ENCODE measurements around the gene KRT14.

DNA sequence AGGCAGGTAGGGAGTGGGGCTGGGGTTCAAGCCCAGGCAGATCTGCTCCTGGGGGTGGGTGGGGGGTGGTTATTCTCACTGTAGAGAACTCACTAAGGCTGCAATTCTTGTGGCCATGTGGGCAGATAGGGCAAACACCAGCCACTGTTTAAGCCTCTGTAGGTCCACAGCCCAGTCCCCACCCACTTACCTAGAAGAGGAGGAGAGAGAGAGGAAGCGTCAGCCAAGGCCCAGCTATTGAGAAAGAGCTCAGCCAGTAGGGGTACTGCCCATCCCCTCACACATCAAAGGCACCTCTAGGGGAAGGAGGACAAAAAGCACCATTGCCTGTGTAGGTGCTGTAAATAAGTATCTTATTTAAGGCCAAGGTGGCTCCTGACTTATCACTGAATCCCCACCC, 13.0 kb upstream of the KRT14 start:
- TF ChIP-seq, protein P1, sequence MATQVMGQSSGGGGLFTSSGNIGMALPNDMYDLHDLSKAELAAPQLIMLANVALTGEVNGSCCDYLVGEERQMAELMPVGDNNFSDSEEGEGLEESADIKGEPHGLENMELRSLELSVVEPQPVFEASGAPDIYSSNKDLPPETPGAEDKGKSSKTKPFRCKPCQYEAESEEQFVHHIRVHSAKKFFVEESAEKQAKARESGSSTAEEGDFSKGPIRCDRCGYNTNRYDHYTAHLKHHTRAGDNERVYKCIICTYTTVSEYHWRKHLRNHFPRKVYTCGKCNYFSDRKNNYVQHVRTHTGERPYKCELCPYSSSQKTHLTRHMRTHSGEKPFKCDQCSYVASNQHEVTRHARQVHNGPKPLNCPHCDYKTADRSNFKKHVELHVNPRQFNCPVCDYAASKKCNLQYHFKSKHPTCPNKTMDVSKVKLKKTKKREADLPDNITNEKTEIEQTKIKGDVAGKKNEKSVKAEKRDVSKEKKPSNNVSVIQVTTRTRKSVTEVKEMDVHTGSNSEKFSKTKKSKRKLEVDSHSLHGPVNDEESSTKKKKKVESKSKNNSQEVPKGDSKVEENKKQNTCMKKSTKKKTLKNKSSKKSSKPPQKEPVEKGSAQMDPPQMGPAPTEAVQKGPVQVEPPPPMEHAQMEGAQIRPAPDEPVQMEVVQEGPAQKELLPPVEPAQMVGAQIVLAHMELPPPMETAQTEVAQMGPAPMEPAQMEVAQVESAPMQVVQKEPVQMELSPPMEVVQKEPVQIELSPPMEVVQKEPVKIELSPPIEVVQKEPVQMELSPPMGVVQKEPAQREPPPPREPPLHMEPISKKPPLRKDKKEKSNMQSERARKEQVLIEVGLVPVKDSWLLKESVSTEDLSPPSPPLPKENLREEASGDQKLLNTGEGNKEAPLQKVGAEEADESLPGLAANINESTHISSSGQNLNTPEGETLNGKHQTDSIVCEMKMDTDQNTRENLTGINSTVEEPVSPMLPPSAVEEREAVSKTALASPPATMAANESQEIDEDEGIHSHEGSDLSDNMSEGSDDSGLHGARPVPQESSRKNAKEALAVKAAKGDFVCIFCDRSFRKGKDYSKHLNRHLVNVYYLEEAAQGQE (IDR thresholded peaks at IDR 0.05; ENCODE audit: insufficient read depth in 1 of 2, low read depth in 2 of 2, low read length in 2 of 2) = no peak
- TF ChIP-seq TAF1 (IDR thresholded peaks at IDR 0.05; ENCODE audit: borderline replicate concordance, insufficient read depth, low read length) (no peak), POLR2AphosphoS5 (IDR thresholded peaks at IDR 0.05; ENCODE audit: low read depth, low read length) (no peak), SIN3A (IDR thresholded peaks at IDR 0.05; ENCODE audit: borderline replicate concordance, insufficient read depth, low read length) (no peak)

All from PFSK-1 (cell line).